GM15510 (cell line): ENCODE results near the gene BCAS1.

Source experiments
- POLR2A ChIP-seq: IDR thresholded peaks from 3 replicates; pipeline ENCODE4 v1.6.1; 2011; ENCODE audit warnings: borderline replicate concordance; ENCODE audit not compliant: insufficient read length; ENCODE audit errors: extremely low read depth

Gene BCAS1

DNA sequence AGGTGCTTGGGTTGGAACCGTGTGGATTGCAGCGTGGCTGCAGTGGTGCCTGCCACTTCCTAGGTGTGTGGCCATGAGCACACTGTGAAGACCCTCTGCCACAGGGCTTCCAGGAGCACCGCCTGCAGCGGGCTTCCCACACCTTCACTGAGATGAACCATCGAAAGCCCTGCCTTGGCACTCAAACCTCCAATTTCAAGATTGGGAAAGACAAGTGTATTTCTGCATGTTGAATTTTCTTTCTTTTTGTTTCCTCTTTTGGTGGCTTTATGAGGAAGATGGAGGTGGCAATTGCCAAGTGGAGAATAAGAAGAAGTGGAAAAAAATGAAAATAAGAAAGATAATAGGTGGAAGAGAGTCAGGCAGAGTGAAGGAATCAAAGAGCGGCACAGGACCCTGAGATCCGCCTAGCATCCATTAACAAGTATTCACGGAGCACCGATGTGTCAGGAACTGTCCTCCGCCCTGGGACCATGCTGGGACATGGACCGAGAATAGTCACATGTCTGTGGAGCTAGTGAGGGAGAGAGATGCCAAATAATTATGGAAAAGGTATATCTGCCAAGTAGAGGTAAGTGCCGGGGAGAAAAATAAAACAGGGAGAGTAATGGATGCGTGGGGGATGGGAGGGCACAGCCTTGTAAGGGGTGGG, 159.9 kb downstream of the BCAS1 start:
- no peak for TF ChIP-seq POLR2A

DNA sequence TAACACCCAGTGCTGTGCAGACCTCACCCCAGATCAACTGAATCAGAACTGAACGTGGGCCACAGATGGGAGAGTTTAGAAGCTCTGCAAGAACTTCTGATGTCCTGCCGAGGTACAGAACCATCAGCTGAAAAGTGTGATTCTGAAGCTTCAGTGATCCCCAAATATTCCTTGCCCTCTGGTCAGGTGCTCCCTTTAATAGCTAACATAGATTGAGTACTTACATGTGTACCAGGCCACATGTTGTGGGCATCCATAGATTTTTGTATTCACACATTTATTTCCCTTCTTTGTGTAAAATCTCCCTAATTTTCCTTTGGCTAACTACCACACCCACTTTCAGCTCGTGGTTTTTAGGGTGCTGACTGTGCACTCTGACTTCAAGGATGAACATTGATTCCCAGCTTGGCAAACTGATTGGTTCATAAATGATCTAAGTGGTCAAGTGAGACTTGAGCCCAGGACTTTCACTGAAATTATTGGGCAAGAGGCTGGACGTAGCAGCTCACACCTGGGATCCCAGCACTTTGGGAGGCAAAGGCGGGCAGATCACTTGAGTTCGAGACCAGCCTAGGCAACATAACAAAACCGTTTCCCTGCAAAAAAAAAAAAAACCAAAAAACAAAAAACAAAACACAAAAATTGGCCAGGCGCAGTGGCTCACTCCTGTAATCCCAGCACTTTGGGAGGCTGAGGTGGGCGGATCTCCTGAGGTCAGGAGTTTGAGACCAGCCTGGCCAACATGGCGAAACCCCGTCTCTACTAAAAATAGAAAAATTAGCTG, 162.2 kb downstream of the BCAS1 start:
- no peak for TF ChIP-seq POLR2A

DNA sequence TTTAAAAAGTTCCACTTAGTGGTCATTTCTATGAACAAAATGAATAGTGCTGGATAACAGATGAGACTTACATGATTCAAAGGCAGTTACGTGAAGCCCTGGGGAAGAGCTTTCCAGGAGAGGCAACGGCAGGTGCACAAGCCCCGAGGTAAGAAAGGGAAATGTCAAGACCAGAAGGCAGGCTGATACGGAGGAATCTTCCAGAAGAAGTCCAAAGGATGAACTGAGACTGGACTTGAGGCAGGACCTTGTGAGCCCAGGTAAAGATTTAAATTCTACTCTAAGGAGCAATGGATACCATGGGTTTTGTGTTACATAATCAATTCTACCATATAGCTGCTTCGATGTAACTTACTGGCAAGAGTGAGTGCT, 164.6 kb downstream of the BCAS1 start:
- TF ChIP-seq POLR2A, result no peak

DNA sequence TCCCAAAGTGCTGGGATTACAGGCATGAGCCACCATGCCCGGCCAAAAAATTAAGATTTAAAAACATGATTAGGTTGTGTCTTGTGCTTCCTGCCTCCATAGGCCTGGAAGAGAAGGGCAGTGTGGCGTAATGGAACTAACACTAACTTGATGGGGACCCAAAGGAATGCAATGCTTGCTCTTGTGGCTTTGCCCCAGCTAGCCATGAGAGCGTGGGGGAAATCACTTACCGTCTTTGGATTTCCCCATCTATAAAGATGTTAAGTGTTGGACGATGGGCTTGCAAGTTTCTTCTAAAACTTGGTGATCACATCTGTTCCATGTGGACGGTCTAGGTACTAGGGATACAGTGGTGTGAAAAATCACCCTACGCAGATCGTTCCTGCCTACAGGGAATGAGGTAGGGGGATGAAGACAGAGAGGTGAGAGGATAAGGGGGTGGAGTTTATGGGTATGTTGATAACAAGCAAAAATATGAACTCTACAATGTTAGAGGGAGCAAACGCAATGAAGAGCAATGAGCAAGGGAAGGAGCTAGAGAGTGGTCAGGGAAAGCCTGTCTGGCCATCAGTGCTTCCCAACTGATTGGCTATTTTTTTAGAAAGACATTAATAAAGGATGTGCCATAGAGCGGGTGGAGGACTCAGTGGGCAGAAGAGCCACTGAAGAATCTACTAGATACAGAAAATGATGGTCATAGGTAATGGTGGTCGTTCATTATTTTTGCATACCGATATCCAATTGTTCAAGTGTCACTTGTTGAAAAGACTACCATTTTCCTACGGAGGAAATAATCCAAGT, 165.2 kb downstream of the BCAS1 start:
- TF ChIP-seq POLR2A, result no peak

DNA sequence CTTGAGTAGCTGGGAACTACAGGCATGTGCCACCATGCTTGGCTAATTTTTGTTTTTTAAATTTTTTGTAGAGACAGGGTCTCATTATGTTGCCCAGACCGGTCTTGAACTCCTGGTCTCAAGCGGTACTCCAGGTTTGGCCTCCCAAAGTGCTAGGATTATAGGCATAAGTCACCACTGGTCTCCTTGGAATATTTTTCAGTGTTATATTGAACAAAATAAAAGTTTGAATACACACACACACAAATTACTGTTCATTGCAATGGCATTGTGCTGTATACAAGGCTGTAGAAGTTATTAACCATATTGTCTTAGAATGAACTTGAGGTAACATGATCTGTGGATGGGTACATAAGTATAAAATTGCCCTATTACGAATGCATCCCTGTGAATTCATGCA, 166.1 kb downstream of the BCAS1 start:
- TF ChIP-seq POLR2A, result no peak

DNA sequence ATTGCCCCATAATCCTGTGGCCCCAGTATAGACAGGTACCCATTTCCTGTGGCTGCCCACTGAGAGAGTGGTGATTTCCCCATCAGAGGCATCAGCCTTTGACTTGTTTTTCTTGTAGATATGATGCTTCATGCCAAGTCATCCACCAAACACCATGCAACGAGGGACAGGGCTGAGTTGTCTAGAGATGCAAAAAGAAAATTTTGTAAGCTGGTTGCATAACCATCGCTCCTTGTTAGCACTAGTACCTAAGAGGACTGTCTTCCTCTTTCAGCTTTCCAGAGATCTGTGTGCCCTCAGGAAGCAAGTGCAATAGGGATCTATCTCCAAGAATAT, 166.8 kb downstream of the BCAS1 start:
- TF ChIP-seq POLR2A, result no peak

DNA sequence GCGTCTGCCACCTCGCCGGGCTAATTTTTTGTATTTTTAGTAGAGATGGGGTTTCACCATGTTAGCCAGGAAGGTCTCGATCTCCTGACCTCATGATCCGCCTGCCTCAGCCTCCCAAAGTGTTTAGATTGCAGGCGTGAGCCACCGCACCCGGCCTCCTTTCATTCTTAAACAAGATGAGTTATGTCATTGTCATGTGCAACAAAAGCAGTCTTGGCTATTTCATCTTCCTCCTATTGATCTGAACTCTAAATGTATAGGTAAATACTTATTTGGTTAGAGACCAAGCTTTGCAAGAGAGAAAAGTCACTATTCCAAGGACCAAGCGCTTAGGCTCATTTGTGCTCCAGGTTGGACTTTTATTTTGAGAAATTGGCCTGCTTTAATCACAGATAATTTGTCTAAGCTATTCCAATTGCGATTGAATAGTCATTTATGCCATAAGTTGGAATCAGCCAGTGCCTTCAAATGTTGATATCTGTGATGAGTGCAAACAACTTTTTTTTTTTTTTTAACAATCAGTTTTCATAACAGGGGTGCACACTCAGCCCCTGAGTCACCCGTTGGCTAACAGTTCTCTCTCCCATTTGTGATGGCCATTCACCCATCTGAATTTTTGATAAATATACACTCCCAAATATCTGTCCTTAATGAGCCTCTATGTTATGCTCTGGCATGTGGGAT, 167.3 kb downstream of the BCAS1 start:
- no peak for TF ChIP-seq POLR2A

DNA sequence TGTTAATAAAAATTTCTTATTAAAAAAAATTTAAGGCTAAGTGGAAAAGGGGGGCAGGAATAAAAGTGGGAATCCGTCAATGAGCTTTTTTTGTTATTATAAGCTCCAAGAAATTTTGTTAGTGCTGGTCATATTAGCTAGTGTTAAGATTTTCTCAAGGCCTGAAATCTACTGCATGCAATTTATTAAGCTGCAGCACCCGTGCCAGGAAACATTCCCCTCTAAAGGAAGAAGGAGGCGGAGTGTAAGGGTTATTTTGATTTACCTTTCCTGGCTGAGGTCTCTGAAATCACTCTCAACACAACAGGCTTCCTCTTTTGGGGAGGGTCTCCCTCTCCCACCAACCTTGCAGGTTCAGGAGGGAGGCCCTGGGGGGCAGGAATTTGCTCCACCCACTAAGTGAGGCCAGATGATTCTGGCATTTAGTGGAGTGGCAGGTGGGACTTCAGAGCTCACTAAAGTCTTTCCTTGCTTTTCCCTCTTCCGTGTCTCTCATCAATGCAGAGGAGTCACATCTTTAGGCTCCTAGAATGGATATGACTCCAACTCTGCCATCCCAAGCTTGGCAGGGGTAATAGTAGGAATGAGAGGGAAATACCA, 168.8 kb downstream of the BCAS1 start:
- no peak for TF ChIP-seq POLR2A

DNA sequence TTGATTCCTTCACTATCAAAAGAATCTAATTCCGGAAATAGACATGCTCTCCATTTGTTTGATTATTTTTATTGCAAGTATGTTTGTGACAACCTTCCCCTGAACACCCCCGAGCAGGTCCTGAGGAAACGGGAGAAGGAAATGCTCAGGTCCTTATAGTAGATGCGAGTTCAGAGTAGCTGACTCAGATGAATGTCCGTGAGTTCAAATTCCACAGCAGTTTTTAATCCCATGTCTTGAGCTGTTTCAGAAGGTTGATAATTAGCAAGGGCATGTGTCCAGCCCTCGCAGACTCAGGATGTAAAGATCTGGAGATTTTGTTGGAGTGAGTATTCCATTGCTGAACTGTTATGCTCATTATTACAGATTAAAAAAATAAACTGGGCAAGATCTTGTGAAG, 169.3 kb downstream of the BCAS1 start:
- no peak for TF ChIP-seq POLR2A

DNA sequence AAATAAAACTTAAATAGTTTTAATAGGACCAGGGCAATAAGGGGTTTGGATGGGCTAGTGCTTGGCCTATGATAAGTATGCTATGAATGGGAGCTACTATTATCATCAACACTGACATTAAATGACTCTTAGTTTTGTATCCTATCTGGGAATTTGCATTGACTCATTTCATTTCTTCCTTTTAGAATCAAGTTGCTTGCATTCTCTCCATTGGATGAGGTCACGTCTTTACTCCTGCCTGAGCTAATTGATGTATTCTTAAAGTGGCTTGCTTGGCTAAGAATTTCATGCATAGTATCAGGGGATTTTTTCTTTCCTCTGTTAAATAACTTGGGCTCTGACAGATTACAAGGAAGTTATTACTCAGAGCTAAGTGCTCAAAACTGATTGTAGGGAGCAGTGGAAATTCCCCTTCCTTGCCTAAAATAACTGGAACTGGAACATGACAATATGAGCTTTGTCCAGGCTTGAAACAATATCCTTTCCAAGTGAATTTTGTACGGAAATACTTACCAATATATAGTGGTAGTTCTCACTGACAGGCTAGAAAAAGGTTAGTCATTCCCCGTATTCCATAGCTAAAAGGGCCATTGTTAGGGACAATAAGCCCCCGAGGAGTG, 169.9 kb downstream of the BCAS1 start:
- no peak for TF ChIP-seq POLR2A

DNA sequence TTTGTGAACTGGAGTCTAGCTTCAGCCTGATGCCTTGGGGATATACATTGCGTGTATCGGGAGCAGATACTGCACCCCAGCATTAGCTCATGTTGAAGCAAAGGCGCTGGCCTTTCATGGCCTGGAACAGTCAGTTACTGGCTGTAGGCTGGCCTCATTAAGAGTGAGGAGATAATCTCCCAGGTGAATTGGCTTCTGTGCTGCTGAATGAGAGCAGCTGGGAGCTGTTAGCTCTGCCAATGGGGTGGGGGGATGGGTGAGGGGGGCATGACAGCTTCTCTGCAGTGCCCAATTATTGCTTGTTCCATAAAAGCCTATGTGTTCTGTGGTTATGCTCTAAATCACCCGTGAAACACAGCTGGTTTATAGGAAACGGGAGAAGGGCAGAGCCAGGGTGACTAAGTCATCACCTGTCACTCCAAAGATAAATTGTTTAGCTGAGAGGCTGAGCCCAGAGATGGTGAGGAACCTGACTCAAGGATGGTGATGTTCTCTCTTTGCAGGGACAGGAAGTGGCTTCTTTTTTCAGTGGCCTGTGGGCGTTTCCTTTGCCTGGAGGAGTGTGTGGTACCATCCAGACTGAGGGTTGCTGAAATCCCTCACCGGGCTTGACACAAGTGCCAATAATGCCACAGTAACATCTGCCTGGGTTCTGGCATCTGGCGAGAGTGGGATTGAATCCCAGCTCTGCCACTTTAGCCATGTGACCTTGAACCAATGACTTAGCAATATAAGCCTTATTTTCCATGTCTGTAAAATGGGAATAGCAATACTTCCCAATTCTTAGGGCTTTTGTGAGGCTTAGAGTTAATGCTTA, 170.8 kb downstream of the BCAS1 start:
- TF ChIP-seq POLR2A, result peak; percentile 11

DNA sequence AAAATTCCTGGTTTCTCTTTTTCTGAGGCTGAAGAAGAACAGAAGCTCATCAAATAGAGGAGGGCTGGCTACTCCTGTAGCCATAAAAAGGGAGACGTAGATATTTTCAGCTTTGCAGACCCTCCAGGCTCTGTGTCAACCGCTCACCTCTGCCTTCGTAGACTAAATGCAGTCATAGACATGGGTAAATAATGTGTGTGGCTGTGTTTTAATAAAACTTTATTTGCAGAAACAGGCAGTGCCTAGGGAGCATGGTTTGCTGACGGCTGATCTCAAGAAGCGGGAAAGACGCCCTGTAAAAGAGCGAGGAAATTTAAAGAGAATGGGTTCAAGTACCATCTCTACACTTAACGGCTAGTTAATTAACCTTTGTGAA, 171.8 kb downstream of the BCAS1 start:
- TF ChIP-seq POLR2A, result no peak

DNA sequence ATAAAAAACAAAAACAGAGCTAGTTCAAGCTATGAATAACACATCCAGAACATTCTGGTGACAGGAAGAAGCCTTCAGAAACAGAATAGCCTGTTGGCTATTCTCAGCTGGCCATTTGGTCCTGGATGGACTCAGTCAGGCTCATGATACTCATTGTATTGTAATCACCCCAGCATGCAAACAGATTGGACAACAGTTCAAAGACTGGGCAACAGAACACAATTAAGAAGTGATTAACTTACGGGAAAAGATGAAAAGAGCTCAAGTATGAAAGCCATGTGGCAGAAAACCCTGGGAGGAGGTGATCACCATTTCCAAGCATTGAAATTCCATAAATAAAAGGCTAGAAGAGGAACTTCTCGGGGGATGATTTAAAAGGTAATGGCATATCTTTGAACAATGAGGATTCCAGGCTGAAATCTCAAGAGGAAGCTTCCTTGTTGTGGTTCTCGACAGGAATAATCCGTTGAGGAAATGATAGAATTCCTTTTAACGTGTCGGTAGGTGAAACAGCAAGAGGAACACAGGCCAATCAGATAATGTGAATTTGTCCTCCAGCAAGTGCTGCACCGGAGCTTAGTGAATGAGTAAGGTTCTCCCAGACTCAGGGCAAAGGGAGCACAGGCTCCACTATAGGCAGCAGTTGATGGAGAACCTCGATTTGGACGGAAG, 172.4 kb downstream of the BCAS1 start:
- TF ChIP-seq POLR2A, result no peak
